ENCODE measurements around the gene RASD1.

DNA sequence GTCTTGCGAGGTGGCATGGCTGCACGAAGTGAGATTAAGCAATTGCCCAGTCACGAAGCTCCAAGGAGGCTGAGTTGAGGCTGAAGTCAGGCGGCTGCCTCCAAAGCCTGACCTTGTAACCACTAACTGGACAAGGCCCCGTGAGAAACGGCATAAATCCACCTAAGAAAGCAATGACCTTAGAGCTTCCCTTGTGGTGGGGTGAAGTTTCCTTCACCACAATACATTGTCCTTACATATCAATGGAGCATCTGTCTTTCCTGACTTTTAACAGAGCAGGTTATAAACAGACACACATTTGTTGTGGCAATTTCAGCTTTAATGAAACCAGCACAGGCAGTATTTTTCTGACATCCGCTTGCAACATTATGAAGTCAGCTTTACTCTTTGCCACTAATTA lies 21.9 kb downstream of the RASD1 start:
- TF ChIP-seq EZH2 (IDR thresholded peaks at IDR 0.05; ENCODE audit: borderline replicate concordance) (no peak), EZH2phosphoT487 (IDR thresholded peaks at IDR 0.05; ENCODE audit: low read depth, severe bottlenecking, unreplicated experiment) (no peak)
- TF ChIP-seq, protein P1, sequence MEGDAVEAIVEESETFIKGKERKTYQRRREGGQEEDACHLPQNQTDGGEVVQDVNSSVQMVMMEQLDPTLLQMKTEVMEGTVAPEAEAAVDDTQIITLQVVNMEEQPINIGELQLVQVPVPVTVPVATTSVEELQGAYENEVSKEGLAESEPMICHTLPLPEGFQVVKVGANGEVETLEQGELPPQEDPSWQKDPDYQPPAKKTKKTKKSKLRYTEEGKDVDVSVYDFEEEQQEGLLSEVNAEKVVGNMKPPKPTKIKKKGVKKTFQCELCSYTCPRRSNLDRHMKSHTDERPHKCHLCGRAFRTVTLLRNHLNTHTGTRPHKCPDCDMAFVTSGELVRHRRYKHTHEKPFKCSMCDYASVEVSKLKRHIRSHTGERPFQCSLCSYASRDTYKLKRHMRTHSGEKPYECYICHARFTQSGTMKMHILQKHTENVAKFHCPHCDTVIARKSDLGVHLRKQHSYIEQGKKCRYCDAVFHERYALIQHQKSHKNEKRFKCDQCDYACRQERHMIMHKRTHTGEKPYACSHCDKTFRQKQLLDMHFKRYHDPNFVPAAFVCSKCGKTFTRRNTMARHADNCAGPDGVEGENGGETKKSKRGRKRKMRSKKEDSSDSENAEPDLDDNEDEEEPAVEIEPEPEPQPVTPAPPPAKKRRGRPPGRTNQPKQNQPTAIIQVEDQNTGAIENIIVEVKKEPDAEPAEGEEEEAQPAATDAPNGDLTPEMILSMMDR (IDR thresholded peaks at IDR 0.05; ENCODE audit: poor library complexity): no peak
